H1 (cell line): Measurements from ENCODE around the gene NAXE. TPM values are rescaled to one million over a fixed set of nuclear protein-coding genes. Genes with fewer than 3 reads are reported as not detected.

Source experiments
- FOSL1 ChIP-seq: IDR thresholded peaks from 2 replicates; pipeline ENCODE4 v1.6.1; 2011; ENCODE audit warnings: mild to moderate bottlenecking, low read depth, low read length, moderate library complexity; ENCODE audit not compliant: insufficient read depth
- PHF8 ChIP-seq: fragments of 200-600 bp; sonication (generic); conservative IDR thresholded peaks from 2 replicates; pipeline ENCODE4 v1.7.1; 2012; ENCODE audit warnings: low read depth, mild to moderate bottlenecking, inconsistent platforms, low read length, moderate library complexity
- RXRA ChIP-seq: IDR thresholded peaks from 2 replicates; pipeline ENCODE4 v1.6.1; 2011; ENCODE audit warnings: low read depth, mild to moderate bottlenecking, low read length, moderate library complexity; ENCODE audit not compliant: insufficient read depth
- SIRT6 ChIP-seq: IDR thresholded peaks from one replicate; pipeline ENCODE4 v1.7.1; 2012; ENCODE audit warnings: low read length, inconsistent platforms
- SP4 ChIP-seq: IDR thresholded peaks from 2 replicates; pipeline ENCODE4 v1.6.1; 2012; ENCODE audit warnings: low read length, inconsistent platforms
- TAF1 ChIP-seq: IDR thresholded peaks from 2 replicates; pipeline ENCODE4 v1.6.1; 2011; ENCODE audit warnings: mild to moderate bottlenecking, low read depth, low read length
- polyA plus RNA-seq, 7 experiments: library from polyadenylated mRNA; depleted of rRNA in 3 of 7; stranded (reverse) in 5 of 7; unstranded in 2 of 7; fragments of >200 nt in 5 of 7; fragments of 200-250 nt in 2 of 7; gene quantifications; 1 replicate in 5 of 7; 2 replicates in 1 of 7; 4 replicates in 1 of 7; pipeline versions ENCODE4 v1.2.1 to v1.2.3, GENCODE V29; 2011 to 2013; ENCODE audit warnings: missing spikeins in 2 of 7, mixed read lengths in 2 of 7
- total RNA-seq: library from RNA; stranded (reverse); fragmentation: NEBNext Ultra II Directional; extraction: Animal tissue kit (Norgen Biotek cat#: 25700); gene quantifications from 2 replicates; pipeline ENCODE4 v1.2.1, GENCODE V29; 2021

Gene NAXE
- total and polyA plus RNA-seq, 2 of the 8 experiments (the other 6 are each of a cell fraction or from before 2014, with no cell fraction given) = 73.1 to 74.3 TPM

GRCh38 chr1:156596426-156596825 is 4.8 kb downstream of the NAXE start (continued):
- TF ChIP-seq PHF8 (no peak), FOSL1 (no peak), TAF1 (no peak), SP4 (no peak), RXRA (no peak), SIRT6 (no peak)
